Activated CD8-positive, alpha-beta memory T cell treated with anti-CD3 and anti-CD28 coated beads for 1 hour (primary cell): ENCODE measurements around the gene CCDC73.
"Not testable (repeated sequence)": the region's sequence is repeated elsewhere in the genome, so short reads cannot be mapped to it uniquely, and the experiment has no call there.

Experiments
- DNase-seq, 2 donors: peaks; one replicate each; pipeline ENCODE4 v3.0.0-alpha.2; 2020; ENCODE audit warnings: low read depth in 1 of 2; ENCODE audit errors: extremely low read depth in 1 of 2

Gene CCDC73

GRCh38 chr11:32708978-32709377 lies 85.5 kb downstream of the CCDC73 start:
- DNase-seq: not testable (repeated sequence)

GRCh38 chr11:32706985-32707741 lies 87.3 kb downstream of the CCDC73 start:
- no peak for DNase-seq

- no peak for DNase-seq
Observed at GRCh38 chr11:32705309-32706033, 89.0 kb downstream of the CCDC73 start.

GRCh38 chr11:32704775-32705174 lies 89.7 kb downstream of the CCDC73 start:
- DNase-seq: no peak

GRCh38 chr11:32704261-32704660 lies 90.2 kb downstream of the CCDC73 start:
- DNase-seq: no peak

GRCh38 chr11:32701616-32702015 lies 92.8 kb downstream of the CCDC73 start:
- DNase-seq: no peak

GRCh38 chr11:32698579-32698978 lies 95.9 kb downstream of the CCDC73 start:
- DNase-seq: no peak

- no peak for DNase-seq
Observed at GRCh38 chr11:32671051-32671450, 123.4 kb downstream of the CCDC73 start.

GRCh38 chr11:32659672-32660071 lies 134.8 kb downstream of the CCDC73 start:
- no peak for DNase-seq

GRCh38 chr11:32658639-32659406 lies 135.6 kb downstream of the CCDC73 start:
- no peak for DNase-seq

GRCh38 chr11:32643526-32643925 lies 150.9 kb downstream of the CCDC73 start:
- DNase-seq: no peak

- no peak for DNase-seq
Observed at GRCh38 chr11:32641361-32641760, 153.1 kb downstream of the CCDC73 start.

GRCh38 chr11:32635819-32636218 lies 158.6 kb downstream of the CCDC73 start:
- no peak for DNase-seq

GRCh38 chr11:32630844-32631243 lies 163.6 kb downstream of the CCDC73 start:
- no peak for DNase-seq

GRCh38 chr11:32616903-32617302 lies 177.6 kb downstream of the CCDC73 start:
- DNase-seq: no peak

GRCh38 chr11:32615422-32615821 lies 179.0 kb downstream of the CCDC73 start:
- no peak for DNase-seq

- DNase-seq: no peak
Observed at GRCh38 chr11:32613500-32614151, 180.8 kb downstream of the CCDC73 start.

- DNase-seq: no peak
Observed at GRCh38 chr11:32610797-32611352, 183.6 kb downstream of the CCDC73 start.

- not testable (repeated sequence) for DNase-seq
Observed at GRCh38 chr11:32608826-32609225, 185.6 kb downstream of the CCDC73 start.

- no peak for DNase-seq
Observed at GRCh38 chr11:32606220-32606619, 188.2 kb downstream of the CCDC73 start.
